GM19395 (cell line): ENCODE data around the gene DCLRE1A.
"Not testable (repeated sequence)": the region's sequence is repeated elsewhere in the genome, so short reads cannot be mapped to it uniquely, and the experiment has no call there.

Experiments used
- ATAC-seq: cut with Tn5 transposase; IDR thresholded peaks from one replicate; pipeline ENCODE4 v1.9.1; 2021; ENCODE audit warnings: mild to moderate bottlenecking, moderate library complexity; ENCODE audit not compliant: unreplicated experiment

Gene DCLRE1A

DNA sequence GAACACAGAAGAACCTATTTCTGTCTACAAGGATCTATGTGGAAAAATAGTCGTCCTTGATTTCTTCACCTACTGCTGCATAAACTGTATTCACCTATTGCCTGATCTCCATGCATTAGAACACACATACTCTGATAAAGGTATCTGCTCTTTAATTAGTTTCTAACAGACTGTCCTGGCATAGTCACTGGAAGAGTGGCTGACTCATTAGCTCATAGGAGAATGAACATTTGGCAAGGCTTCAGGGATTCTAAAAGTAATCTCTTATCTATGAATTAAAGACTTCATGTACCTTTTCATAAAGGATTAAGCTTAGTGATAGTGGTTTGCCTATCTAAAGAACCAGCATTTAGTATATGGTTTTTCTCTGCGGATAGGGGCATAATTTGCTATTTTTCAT is 4.7 kb upstream of the DCLRE1A start:
- no peak for ATAC-seq

DNA sequence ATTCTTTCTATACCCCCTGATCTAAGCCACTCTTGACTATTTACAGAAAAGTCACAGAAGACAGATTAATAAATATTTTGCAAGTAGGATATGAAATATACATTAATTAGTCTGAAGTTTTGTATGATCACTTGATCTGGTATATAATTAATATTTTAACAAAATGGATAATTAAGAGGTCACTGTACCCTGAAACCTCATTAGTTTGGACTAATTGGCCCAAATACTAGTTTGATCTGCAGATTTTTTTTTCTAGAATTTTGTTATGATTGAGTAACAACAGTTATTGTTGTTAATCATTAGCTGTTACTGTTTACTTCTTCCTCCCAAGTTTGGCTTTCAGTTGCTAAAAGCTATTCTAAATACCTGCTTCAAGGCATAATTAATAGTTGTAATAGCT is 3.3 kb upstream of the DCLRE1A start:
- ATAC-seq: no peak

DNA sequence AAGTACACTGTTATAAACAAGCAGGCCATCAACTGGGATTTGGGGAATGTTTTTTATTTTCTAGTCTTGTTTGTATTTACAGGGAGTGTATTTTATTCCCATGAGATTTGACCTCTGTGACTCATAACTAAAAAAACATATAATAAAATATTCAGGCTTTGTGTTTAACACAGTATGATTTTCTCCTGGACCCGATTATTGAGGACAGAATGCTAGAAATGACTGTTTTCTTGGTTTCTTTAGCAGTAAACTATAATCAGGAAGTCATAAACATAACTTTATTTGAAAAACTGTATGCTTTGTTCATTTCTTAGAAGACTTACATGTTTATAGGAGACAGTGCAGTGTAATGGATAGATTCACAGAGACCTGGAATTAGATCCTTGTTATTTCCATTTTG is 2.7 kb upstream of the DCLRE1A start:
- ATAC-seq: no peak

DNA sequence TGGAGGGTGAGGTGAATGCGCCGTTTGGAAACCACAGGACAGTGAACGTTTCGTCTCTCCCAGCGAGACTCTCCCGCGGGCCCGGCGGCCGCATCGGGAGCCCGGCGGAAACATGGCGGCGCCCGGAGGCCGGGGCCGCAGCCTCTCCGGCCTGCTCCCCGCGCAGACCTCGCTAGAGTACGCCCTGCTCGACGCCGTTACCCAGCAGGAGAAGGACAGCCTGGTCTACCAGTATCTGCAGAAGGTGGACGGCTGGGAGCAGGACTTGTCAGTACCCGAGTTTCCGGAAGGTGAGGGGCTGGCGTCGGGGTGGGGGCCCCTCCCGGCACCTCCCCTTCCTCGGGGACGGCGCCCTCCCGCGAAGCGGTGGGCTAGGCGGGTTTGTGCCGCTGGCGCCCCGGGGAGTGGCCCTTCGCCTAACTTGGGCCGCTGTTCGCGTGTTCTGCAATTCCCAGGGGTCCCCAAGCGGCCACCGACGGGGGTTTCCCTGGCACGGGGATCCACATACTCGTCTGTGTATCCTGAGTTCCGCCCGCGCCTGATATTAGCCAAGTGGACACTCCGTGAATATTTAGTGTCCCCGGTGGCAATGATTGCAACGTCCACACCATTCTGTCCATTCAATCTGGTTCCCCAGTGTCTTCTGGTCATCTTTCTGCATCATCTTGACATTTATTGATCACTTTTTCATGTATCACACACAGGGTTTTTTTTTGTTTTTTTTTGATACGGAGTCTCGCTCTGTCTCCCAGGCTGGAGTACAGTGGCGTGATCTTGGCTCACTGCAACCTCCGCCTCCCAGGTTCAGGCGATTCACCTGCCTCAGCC is 1.1 kb upstream of the DCLRE1A start:
- ATAC-seq: peak; percentile 34

DNA sequence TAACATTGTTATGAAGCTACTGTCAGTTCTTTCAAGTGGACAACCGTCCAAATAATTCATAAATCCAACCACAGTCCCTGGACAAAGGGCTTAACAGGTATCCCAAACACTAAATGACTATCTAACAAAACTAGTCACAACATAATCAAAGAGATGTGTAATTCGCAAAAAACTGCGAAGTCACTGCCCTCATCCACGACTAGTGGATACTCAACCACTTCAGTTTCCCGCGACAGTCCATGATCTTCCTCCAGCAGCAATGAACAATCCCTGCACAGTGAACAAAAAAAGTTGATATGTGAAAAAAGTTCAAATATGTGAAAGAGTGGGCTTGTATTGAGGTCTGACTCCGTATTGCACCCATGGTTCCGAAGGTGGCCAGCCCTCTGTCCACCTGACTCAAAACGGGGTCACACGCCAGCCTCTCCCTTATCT is 287 bp downstream of the DCLRE1A start:
- ATAC-seq: no peak

DNA sequence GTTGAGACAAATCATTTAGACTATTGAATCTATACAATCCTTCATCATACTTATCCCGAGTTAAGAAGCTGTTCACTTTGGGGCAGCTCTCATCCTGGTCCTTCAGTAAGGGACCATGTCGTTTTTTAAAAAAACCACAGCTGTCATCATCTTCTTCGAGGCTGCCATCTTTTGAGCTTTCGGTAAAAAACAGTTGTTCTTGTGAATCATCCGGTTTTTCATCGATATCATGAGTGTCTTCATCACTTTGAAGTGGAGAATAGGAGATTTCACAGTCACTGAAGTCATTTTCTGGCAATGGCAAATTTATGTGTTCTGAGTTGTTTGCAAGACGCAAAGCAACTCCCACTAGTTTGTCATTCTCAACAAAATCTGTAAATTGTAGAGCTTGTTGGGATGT is 3.9 kb downstream of the DCLRE1A start:
- ATAC-seq: no peak

DNA sequence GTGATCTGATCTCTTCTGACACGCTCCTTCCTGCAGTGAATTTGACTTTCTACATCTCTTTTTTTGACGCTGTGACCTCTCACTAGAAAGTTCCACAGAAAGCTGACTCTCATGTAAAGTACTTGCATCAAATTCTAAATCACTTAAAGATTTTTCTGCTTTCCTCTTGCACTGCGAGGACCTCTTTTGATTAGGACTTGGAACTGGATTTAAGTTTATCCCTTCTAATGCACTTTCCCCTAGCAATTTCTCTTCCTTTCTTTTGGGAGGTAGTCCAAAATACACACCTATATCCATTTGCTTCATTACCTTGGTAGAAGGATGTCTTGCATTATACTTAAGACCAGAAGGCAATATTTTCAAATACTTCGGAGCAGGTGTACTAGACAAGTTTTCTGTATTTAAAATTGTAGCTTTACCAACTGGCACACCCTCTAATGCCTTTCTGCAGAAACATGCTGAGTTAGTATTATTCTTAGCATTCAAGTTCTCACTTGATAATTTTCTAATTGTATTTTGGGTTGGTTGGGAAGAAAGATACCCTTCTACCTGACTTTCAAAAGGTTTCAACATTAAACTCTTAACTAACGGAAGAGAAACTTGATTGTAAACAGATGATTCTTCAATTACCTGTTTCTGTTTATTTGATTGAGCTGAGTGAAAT is 4.6 kb downstream of the DCLRE1A start:
- no peak for ATAC-seq

DNA sequence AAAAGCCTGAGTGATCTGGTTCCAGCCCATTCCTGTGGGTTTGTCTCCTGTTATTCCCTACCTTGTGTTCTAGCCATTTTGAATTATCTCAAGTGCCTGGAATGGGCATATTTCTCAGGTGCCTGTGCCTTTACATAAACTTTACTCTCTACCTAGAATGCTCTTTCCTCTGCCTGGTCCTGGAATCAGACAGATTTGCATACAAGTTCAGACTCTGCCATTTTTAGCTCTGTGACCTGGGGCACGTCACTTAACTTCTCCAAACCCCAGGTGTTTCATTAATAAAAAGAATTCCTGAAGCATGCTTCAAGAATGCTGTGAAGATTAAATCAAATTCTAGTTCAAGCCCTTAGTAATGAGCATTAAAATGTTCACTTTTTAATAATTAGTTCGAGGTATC is 7.8 kb downstream of the DCLRE1A start:
- ATAC-seq: peak; percentile 60

DNA sequence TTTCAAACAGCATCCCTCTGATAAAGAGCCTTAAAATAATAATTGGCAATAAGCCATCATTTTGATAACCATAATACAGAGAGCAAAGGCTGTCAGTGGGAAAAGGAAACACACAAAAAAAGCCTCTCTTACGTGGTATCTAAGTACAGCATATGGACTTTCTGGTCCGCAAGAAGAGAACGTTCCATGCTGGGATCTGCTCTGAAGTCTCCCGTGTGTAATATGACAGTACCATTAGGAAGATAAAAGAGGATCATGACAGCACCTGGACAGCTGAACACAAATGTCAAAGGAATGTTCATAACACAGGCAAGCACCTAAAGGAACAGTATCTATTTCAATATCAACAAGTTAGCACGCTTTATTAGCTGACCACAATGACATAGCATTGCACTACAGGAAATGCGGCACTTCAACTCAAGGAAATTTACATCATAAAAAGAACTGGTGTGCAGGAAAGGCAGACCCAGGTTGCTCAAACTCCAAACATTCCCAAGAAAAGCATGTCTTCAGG is 9.9 kb downstream of the DCLRE1A start:
- no peak for ATAC-seq

DNA sequence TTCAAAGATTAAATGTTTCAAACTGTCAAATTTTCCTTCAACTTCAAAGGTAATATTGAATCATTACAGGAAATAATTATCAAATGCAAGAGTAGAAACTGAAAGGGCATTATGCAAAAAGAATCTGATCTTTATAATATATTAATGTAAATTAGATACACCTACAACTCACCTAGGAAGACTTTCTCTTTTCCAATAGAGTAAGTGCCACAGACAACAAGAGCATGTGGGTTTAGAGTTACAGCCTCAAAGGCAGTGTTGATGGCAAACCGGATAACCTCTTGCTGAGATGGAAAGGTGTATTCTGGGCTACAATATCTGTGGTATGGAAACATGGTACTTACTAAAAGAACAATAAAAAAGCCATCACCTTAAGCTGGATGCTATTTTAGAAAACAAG is 11.7 kb downstream of the DCLRE1A start:
- ATAC-seq: no peak

DNA sequence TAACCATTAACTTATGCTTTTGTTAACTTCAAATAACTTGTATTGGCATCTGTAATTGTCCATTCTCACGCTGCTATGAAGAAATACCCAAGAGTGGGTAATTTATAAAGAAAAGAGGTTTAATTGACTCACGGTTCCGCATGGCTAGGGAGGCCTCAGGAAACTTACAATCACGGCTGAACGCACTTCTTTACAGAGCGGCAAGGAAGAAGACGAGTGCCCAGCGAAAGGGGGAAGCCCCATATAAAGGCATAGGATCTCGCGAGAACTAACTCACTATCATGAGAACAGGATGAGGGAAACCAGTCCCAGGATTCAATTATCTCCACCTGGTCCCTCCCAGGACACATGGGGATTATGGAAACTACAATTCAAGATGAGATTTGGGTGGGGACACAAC is 25.3 kb downstream of the DCLRE1A start:
- not testable (repeated sequence) for ATAC-seq

DNA sequence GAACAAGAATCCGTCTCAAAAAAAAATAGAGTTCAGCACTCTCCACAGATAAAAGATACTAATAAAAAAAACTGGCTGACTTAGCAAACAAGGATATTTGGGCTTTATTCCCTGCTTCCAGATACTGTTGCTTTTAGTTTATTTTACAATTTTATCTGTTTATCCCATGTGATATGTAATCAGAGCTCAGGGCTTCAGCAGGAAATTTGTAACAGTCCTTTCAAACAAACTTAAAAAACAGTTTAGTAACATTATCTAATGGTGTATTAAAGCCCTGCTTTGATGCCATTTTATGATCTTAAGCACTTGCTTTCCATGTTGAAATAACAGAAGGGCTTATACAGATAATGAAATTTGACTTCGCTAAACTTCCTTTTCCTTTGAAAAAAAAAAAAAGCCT is 28.1 kb downstream of the DCLRE1A start:
- no peak for ATAC-seq

DNA sequence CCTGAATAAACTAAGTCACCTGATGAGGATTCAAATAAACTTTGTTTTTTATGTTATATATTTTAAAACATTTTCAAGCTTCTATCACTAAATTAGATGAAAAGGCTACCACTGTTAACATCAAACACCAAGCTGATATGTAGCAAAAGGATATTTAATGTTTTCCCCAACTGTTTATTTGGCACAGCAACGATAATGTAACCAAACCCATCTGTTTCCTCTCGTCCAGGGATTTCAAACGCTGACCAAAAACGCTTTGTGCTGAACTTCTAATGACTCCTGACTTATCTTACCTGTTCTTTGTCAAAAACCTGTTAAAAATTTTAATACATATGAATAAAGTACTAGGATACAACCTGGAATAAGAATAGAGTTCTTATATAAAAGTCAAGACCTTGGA is 30.5 kb downstream of the DCLRE1A start:
- no peak for ATAC-seq

DNA sequence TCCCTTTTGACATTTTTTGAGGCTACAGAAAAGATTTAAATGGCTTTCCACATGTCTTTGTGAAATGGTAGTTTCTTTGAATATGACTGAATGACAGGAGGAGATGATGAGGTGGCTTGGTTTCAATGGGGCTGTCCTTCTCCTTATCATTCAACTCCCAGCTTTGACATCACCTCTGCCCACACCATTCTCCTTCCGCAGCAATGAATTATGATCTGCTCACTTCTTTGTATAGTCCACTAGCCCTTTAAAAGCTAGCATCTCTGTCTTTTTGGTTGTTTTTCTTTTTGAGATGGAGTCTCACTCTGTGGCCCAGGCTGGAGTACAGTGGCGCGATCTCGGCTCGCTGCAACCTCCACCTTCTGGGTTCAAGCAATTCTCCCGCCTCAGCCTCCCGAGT is 31.7 kb downstream of the DCLRE1A start:
- no peak for ATAC-seq

DNA sequence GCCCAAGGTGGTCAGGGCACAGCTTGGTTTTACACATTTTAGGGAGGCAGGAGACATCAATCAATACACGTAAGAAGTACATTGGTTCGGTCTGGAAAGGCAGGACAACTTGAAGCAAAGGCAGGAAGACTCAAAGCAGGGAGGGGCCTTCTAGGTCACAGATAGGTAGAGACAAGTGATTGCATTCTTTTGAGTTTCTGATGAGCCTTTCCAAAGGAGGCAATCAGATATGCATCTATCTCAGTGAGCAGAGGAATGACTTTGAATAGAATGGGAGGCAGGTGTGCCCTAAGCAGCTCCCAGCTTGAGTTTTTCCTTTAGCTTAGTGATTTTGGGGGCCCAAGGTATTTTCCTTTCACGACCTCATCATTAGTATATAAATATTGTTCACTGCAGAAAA is 32.6 kb downstream of the DCLRE1A start:
- not testable (repeated sequence) for ATAC-seq

DNA sequence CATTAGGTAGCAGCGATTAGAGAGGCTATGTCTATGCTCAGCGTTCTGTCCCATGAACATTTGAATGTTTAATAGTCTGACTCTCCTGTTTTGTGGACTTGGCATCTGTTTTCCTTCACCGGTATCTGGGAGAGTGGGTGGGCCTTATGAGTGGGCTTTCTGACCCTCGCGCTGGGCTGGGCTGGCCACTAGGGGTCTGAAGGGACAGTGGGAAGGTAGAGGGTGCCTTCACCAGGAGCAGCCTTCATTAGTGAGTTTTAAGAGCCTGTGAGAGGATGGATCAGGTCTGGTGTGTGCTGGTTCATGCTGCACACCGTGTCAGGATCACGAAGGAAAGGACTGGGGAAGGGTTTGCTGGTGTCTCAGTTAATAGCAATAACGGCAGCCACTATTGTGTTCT is 33.4 kb downstream of the DCLRE1A start:
- ATAC-seq: no peak

DNA sequence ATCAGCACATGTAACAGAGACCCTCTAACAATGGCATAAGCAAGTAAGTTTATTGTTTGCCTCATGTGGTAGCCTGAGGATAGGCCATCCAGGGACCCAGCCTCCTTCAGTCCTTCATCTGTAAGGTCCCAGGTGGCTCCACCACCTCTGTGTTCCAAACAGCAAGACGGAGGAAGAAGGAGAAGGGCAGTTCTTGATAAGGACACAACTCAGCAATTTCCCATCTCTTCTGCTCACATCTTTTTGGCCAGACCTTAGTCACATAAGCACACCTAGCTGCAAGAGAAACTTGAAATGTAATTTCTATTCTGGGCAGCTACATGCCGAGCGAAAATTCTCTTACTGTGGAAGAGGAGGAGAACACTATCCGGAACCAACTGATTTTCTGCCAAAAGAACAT is 33.9 kb downstream of the DCLRE1A start:
- ATAC-seq: no peak

DNA sequence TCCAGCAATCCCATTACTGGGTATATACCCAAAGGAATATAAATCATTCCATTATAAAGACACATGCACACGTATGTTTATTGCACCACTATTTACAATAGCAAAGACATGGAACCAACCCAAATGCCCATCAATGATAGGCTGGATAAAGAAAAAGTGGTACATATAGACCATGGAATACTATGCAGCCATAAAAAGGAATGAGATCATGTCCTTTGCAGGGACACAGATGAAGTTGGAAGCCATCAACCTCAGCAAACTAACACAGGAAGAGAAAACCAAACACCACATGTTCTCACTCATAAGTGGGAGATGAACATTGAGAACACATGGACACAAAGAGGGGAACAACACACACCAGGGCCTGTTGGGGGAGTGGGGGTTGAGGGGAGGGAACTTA is 39.2 kb downstream of the DCLRE1A start:
- ATAC-seq: not testable (repeated sequence)

DNA sequence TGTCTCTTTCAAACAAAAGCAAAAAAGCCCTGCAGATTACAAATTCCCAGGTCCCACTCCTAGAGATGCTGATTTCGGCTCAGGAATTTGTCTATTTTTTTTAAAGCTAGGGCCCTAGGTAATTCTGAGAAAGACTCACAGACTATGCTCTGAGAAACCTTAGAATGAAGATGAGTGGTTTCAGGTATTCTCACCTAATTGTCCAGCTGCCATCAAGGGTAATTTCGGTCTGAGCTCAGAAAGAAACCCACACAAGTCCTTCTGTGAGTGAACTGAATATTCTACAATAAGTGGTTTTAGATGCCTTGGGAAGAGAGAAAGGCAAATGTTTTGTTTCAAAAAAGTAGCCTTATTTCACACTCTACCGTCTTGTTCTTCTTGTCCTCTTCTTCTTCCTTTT is 45.7 kb downstream of the DCLRE1A start:
- ATAC-seq: no peak

DNA sequence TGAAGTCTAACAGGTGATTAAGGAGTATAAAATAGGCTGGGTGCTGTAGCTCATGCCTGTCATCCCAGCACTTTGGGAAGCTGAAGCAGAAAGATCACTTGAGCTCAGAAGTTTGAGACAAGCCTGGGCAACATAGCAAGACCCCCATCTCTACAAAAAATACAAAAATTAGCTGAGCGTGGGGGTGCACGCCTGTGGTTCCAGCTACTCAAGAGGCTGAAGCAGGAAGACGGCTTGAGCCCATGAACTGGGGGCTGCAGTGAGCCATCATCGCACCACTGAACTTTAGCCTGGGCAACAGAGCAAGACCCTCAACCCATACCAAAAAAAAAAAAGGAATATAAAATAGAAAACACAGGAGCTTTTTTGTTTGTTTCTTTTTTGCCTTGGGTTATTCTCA is 47.4 kb downstream of the DCLRE1A start:
- ATAC-seq: no peak

DNA sequence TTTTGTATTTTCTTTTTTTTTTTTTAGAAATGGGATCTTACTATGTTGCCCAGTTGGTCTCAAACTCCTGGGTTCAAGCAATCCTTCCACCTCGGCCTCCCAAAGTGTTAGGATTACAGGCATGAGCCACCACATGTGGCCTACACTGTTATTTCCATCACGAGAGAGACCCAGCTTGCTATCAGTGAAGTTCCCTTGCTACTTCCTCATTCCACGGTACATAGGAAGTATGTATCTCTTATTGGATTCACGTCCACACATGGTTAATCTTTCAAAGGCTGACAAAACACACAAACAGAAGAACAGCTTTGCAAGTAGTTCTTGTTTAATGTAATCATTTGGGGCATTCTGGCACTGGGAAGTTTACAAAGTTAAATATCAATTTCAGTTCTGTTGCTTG is 50.9 kb downstream of the DCLRE1A start:
- ATAC-seq: peak; percentile 58

DNA sequence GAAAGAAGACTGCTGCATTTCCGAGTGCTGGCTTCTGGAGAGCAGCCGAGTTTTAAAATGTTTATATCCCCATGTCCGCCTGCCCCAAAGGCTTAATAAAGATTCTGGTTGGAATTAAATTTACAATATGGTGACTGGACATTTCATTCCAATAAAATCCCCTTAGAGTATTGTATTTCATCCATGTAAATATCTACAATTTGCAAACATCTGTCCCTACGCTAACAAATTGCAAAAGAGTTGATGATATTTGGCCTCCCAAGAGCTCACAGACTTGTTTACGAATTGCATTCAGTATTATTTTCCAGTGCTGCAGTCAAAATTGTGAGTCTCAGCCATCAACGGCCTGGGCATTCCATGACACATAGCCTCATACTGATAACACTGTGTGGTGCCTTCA is 52.3 kb downstream of the DCLRE1A start:
- no peak for ATAC-seq
